ENCODE results near the gene DAZL. TPM values are rescaled to one million over a fixed set of nuclear protein-coding genes. Genes with fewer than 3 reads are reported as not detected.

Gene DAZL
- total RNA-seq, 2 donors from 2014 or later, result 21.5 TPM; not detected in 1

DNA sequence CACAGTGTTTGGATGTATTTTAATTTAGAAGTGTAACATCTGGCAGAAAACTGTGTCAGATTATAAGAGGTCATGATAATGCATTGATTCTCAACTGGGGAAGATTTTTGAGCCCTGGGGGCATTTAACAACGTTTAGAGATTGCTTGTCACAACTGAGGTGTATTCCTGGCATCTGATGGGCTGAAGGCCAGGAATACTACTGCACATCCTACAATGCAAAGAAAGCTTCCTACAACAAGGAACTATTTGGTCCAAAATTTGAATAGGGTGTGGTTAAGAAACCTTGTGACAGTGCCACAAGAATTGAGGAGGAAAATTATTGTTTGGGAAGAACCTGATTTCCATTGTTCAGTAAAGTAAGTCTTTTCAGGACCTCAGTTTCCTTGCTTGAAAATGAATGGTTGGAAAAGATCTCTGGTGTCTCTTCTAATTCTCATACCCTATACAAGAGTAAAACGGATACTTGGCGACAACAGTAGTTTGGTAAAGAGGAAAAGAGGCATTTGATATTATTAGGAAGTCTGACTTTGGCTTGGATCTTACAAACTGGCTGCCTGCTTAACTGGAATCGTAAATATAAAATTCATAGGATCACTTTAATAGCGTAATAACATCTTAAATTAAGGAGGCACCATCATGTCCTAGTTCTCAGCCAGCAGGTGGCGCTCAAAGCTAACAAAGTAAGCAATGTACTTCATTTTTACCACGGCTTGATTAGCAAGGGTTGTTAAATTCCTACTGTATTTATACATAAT is 4.3 kb downstream of the DAZL start:
- DNase-seq (ENCODE audit: low spot score), result peak; percentile 79
- intact Hi-C loops (cut with DNase I), result loop anchor here (5.0 to 10.0 kb wide), 3 partner anchors 431 to 814 kb away; no protein-coding TSS in a partner anchor
- WGBS, result 7% methylated on average over 7 of the region's 7 CpGs
- H3K27me3 ChIP-seq (replicated peaks; ENCODE audit: insufficient read depth), result no peaks in the 10 kb centered on the region
- no peaks in the 10 kb centered on the region for H3K36me3 ChIP-seq
- no peak overlapping the region for H3K27ac ChIP-seq
- H3K4me3 ChIP-seq, result no peak overlapping the region
- peak; percentile 20 for TF ChIP-seq POLR2AphosphoS5 (IDR thresholded peaks at IDR 0.05)
- no peak for TF ChIP-seq POLR2A (IDR thresholded peaks at IDR 0.05)
- TF ChIP-seq, protein P1, sequence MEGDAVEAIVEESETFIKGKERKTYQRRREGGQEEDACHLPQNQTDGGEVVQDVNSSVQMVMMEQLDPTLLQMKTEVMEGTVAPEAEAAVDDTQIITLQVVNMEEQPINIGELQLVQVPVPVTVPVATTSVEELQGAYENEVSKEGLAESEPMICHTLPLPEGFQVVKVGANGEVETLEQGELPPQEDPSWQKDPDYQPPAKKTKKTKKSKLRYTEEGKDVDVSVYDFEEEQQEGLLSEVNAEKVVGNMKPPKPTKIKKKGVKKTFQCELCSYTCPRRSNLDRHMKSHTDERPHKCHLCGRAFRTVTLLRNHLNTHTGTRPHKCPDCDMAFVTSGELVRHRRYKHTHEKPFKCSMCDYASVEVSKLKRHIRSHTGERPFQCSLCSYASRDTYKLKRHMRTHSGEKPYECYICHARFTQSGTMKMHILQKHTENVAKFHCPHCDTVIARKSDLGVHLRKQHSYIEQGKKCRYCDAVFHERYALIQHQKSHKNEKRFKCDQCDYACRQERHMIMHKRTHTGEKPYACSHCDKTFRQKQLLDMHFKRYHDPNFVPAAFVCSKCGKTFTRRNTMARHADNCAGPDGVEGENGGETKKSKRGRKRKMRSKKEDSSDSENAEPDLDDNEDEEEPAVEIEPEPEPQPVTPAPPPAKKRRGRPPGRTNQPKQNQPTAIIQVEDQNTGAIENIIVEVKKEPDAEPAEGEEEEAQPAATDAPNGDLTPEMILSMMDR (IDR thresholded peaks at IDR 0.05), result peak; percentile 72 to 90 (median 82)
- H3K4me1 ChIP-seq (replicated peaks), result no peaks in the 10 kb centered on the region
- no peaks in the 10 kb centered on the region for H3K9me3 ChIP-seq

DNA sequence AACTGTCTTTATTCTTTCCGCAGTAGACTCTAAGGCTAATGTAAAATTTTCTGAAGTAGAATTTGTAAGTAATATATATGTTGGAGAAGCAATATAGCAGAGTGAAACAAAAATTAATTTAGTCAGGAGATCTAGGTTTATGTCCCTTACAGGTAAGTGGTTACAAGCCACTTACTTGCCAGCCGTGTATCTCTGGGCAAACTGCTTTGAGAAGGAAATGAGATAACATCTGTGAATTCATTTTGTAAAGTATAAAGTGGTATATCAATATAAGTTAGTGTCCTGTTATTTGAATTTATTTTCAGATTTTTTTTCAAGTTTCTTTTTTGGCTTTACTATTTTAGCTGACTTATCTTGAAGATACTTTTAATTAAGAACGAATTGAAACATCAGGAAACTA is 5.5 kb downstream of the DAZL start:
- no peak for DNase-seq (ENCODE audit: low spot score)
- H3K27me3 ChIP-seq (replicated peaks; ENCODE audit: insufficient read depth), result no peaks in the 10 kb centered on the region
- TF ChIP-seq POLR2AphosphoS5 (IDR thresholded peaks at IDR 0.05), result no peak
- TF ChIP-seq, protein P1 (IDR thresholded peaks at IDR 0.05), result no peak
- TF ChIP-seq POLR2A (IDR thresholded peaks at IDR 0.05), result no peak
- H3K4me1 ChIP-seq (replicated peaks), result no peaks in the 10 kb centered on the region
- no peaks in the 10 kb centered on the region for H3K36me3 ChIP-seq
- no peak overlapping the region for H3K4me3 ChIP-seq
- intact Hi-C loops (cut with DNase I), result loop anchor here (5.0 to 10.0 kb wide), 3 partner anchors 433 to 815 kb away; no protein-coding TSS in a partner anchor
- no peaks in the 10 kb centered on the region for H3K9me3 ChIP-seq
- H3K27ac ChIP-seq, result no peak overlapping the region
- WGBS, result 75% methylated on average over 3 of the region's 3 CpGs

DNA sequence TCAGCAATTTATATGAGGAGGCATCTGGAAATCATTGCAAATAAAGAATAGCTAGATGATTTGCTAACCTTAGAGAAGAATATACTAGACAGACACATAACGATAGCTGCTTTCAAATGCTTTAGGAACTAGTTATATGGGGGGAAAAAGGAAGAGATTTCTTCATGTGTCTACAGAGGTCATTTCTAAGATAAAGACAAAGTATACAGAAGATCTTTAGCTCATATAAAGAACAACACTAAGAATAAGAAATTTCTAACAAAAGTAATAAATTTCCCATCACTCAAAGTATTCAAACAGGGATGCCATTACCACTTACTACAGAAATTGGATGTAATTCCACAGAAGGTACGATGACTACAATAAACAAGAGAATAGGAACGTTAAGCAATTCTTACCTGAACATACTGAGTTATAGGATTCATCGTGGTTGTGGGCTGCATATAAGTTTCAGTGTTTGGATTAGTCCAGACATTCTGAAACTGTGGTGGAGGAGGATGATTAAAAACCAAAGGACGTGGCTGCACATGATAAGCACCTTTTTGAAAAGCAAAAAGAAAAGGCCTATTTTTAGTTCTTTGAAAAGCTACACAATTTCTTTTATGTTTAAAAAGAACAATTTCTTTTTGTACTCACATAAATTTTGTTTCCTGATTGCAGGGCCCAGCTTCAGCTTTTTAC is 8.7 kb downstream of the DAZL start:
- intact Hi-C loops (cut with DNase I), result no loop called here
- Histone ChIP-seq H3K36me3 (no peaks in the 10 kb centered on the region), H3K27ac (no peak overlapping the region), H3K27me3 (replicated peaks; ENCODE audit: insufficient read depth) (no peaks in the 10 kb centered on the region), H3K4me3 (no peak overlapping the region), H3K4me1 (replicated peaks) (no peaks in the 10 kb centered on the region), H3K9me3 (no peaks in the 10 kb centered on the region)
- TF ChIP-seq POLR2A (IDR thresholded peaks at IDR 0.05), result no peak
- TF ChIP-seq POLR2AphosphoS5 (IDR thresholded peaks at IDR 0.05), result no peak
- TF ChIP-seq, protein P1 (IDR thresholded peaks at IDR 0.05), result no peak
- 75% methylated on average over 5 of the region's 5 CpGs for WGBS
- DNase-seq (ENCODE audit: low spot score), result no peak

DNA sequence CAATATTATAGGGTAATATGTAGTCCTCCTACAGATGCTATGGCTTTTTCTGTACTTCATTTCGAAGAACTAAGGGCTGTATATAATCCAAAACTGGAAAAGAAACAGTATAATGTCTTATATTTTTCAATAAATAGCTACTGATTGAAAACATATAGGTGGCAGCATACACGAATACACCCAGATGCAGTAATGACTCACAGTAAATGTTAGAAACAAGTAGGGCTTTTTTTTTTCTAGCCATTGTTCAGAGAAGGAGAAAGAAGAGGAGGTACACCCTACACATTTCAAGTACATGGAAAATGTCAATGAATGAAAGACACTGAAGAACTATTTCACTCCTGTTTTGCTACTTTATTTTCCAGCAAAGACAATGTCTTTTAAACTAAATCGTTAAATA is 9.4 kb downstream of the DAZL start:
- TF ChIP-seq, protein P1 (IDR thresholded peaks at IDR 0.05), result no peak
- TF ChIP-seq POLR2AphosphoS5 (IDR thresholded peaks at IDR 0.05) (no peak), POLR2A (IDR thresholded peaks at IDR 0.05) (no peak)
- Histone ChIP-seq H3K4me3 (no peak overlapping the region), H3K27me3 (replicated peaks; ENCODE audit: insufficient read depth) (no peaks in the 10 kb centered on the region), H3K36me3 (no peaks in the 10 kb centered on the region), H3K9me3 (no peaks in the 10 kb centered on the region), H3K27ac (no peak overlapping the region), H3K4me1 (replicated peaks) (no peaks in the 10 kb centered on the region)
- DNase-seq (ENCODE audit: low spot score), result no peak
- intact Hi-C loops (cut with DNase I), result no loop called here
- WGBS, result 82% methylated on average over 3 of the region's 3 CpGs
